GM06990 (cell line): Measurements from ENCODE around the gene PRR19.
"Not testable (repeated sequence)": the region's sequence is repeated elsewhere in the genome, so short reads cannot be mapped to it uniquely, and the experiment has no call there.

ENCODE experiments used
- DNase-seq: peaks from one replicate; pipeline ENCODE4 v3.0.0-alpha.2; 2011; ENCODE audit not compliant: insufficient read length; ENCODE audit errors: extremely low read depth
- H3K27me3 ChIP-seq: replicated peaks from 2 replicates; pipeline ENCODE4 v1.6.0; 2011; ENCODE audit warnings: low read length; ENCODE audit not compliant: control insufficient read depth, insufficient read depth
- H3K36me3 ChIP-seq: 2 replicates; pipeline ENCODE4 v1.5.1; 2011; ENCODE audit warnings: low read length; ENCODE audit not compliant: control insufficient read depth, insufficient read depth
- H3K4me3 ChIP-seq: replicated peaks from 2 replicates; pipeline ENCODE4 v1.5.1; 2011; ENCODE audit warnings: low read depth, mild to moderate bottlenecking, control low read depth, low read length
- TF ChIP-seq, protein P1 (sequence below): IDR thresholded peaks from 2 replicates; pipeline ENCODE4 v1.5.1; 2011; ENCODE audit warnings: low read length, control low read depth, mild to moderate bottlenecking, inconsistent platforms; ENCODE audit not compliant: insufficient read depth, poor library complexity, severe bottlenecking

The PRR19 gene

DNA sequence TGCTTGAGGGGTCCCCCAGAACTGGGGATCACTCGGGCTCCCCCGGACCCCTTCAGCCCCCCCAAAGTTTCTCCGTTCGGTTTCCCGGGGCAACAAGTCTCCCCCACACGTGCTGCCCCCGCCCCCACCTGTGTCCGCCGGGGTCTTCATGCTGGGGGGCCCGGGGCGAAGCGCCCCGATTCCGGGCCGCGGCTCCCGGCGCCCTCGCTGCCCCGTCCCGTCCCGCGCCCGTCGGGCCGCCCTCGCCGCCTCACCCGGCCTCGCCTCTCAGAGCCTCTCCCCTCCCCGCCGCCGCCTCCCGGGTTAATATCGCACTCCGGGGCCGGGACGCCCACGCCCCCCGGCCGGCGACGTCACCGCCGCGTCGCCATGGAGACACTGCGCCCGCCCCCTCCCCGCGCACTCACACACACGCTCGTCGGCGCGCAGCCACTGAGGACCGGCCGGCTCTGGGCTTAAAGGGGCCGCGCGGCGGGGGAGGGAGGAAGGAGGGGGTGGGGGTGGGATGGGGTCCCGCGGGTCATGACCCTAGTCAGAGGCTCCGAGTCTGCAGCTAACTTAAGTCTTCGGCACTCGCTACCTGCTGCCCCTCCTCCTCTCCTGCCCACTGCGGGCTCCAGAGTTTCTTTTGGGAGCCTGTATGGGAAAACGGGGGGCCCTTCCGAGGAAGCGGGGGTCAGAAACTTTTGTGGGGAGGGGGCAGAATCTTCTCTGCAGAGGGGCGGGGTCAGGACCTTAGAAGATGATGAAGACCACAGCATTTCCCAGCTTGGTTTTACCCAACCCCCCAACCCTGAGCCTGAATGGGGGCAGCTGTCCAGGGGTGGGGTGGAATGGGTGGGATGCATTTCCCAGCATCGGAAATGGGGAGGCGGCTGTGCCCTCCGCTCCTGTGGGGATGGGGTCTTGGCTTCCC is 46.8 kb upstream of the PRR19 start, which contains the start of gene ERF:
ERF (minus strand) TSS at position 279 of the 916 bp plus-strand sequence; CDS start at position 150, 129 bp downstream.
- peak within 1 kb of the TSS; percentile 87 for H3K4me3 ChIP-seq
- no peaks in the 10 kb centered on the region; the same call in 1 of the 2 replicates for H3K36me3 ChIP-seq
- TF ChIP-seq, protein P1, sequence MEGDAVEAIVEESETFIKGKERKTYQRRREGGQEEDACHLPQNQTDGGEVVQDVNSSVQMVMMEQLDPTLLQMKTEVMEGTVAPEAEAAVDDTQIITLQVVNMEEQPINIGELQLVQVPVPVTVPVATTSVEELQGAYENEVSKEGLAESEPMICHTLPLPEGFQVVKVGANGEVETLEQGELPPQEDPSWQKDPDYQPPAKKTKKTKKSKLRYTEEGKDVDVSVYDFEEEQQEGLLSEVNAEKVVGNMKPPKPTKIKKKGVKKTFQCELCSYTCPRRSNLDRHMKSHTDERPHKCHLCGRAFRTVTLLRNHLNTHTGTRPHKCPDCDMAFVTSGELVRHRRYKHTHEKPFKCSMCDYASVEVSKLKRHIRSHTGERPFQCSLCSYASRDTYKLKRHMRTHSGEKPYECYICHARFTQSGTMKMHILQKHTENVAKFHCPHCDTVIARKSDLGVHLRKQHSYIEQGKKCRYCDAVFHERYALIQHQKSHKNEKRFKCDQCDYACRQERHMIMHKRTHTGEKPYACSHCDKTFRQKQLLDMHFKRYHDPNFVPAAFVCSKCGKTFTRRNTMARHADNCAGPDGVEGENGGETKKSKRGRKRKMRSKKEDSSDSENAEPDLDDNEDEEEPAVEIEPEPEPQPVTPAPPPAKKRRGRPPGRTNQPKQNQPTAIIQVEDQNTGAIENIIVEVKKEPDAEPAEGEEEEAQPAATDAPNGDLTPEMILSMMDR: no peak
- peak; percentile 94 for DNase-seq
- H3K27me3 ChIP-seq: no peaks in the 10 kb centered on the region

DNA sequence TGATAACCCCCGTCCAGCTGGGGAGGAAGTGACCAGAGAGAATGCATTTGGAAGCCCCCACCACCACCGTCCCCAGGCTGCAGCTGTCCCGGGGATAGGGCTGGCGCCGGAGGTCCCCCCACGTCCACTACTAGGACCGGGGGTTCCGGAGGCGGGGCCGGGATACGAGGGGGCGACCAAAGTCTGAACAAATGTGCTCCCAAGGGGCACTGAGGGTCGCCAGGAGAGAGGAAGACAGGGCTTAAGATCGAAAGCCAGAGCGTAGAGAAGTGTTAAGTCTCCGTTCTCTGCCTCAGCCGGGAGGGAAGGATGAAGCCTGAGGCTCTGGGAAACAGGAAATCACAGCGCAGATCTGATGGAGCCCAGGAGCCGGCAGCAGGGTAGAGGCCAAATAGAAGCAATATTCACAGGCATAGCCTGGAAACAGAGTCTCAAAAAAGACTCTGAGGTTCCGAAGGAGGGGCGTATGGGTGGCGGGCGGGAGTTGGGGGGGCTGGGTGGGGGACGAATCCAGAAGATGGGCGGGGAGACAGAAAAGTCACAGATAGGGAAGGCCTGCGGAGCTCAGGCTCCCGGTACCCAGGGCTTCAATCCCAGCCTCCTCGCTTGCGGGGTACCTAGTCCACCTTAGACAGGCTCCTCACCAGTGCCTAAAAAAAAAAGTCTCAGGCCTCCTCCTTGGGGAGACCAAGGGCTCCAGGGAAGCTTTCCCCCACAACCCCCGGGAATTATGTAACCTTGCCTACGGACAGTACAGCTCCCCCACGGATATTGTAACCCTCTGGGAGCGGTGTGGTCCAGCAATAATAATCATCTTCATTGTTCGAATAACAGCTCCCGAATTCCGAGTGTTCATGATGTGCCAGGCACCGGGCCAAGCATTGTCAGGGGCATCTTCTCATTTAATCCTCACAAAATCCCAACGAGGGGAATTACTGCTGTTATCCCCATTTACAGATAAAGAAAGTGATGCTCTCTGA is 45.9 kb upstream of the PRR19 start:
- Histone ChIP-seq H3K36me3 (no peaks in the 10 kb centered on the region), H3K4me3 (peak overlapping the region; percentile 69), H3K27me3 (no peaks in the 10 kb centered on the region)
- no peak for DNase-seq
- TF ChIP-seq, protein P1: no peak

DNA sequence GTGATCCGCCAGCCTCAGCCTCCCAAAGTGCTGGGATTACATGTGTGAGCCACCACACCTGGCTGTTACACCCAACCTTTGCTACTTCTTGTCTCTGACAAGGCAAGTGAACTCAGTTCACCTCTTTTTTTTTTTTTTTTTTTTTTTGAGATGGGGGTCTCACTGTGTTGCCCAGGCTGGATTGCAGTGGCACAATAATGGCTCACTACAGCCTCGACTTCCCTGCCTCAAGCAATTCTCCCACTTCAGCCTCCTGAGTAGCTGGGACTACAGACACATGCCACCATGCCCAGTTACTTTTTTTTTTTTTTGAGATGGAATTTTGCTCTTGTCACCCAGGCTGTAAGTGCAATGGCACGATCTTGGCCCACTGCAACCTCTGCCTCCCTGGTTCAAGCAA is 44.1 kb upstream of the PRR19 start:
- not testable (repeated sequence) for DNase-seq, H3K4me3 ChIP-seq, H3K36me3 ChIP-seq, H3K27me3 ChIP-seq

DNA sequence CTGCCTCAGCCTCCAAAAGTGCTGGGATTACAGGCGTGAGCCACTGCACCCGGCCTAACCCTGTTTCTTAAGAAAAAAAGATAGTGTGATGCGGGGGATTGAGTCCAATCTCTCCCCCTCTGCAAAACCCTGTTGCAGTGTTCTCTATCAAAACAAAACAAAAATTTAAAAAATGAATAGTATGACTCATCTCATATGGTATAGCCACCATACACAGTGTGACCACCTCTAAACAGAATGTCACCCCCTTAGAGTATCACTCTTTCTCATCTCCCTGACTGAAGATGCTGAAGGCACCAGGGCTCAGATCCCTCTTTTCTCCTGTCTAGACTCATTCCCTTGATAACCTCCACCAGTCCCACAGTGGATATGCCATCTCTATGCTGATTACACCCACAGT is 40.2 kb upstream of the PRR19 start:
- TF ChIP-seq, protein P1: no peak
- Histone ChIP-seq H3K27me3 (no peaks in the 10 kb centered on the region), H3K36me3 (no peaks in the 10 kb centered on the region), H3K4me3 (no peak overlapping the region)
- no peak for DNase-seq

DNA sequence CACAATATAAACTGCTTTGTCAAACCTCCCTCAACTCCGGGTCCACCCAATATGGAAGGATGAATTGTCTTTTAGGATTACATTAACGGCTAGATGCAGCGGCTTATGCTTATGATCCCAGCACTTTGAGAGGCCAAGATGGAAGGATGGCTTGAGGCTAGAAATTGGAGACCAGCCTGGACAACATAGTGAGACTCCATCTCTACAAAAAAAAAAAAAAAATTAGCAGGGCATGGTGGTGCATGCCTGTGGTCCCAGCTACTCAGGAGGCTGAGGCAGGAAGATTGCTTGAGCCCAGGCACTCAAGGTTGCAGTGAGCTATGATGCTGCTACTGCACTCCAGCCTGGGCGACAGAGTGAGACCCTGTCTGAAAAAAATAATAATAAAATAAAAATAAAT is 35.8 kb upstream of the PRR19 start:
- H3K4me3 ChIP-seq, DNase-seq, H3K27me3 ChIP-seq, H3K36me3 ChIP-seq: not testable (repeated sequence)

DNA sequence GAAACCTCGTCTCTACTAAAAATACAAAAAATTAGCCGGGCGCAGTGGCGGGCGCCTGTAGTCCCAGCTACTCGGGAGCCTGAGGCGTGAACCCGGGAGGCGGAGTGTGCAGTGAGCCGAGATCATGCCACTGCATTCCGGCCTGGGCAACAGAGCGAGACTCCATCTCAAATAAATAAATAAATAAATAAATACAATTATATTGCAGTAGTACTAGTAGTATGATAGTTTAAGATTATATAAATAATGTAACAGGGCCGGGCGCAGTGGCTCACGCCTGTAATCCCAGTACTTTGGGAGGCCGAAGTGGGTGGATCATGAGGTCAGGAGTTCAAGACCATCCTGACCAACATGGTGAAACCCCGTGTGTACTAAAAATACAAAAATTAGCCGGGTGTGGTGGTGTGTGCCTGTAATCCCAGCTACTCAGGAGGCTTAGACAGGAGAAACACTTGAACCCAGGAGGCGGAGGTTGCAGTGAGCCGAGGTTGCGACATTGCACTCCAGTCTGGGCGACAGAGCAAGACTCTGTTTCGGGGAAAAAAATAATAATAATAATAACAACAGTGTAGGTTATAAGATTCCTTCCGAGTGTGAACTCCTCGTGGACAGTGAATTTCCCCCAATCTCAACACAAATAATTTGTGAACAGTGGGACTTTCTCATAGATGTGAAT is 34.9 kb upstream of the PRR19 start:
- H3K27me3 ChIP-seq, DNase-seq, H3K36me3 ChIP-seq, H3K4me3 ChIP-seq: not testable (repeated sequence)
